GM21529 (cell line): Measurements from ENCODE around the gene ILDR1.
A peak's percentile ranks its signal among the peaks of the same experiment; 100 is the strongest.

Source experiments
- ATAC-seq: cut with Tn5 transposase; IDR thresholded peaks from one replicate; pipeline ENCODE4 v1.9.1; 2021; ENCODE audit not compliant: unreplicated experiment

ILDR1 gene

DNA sequence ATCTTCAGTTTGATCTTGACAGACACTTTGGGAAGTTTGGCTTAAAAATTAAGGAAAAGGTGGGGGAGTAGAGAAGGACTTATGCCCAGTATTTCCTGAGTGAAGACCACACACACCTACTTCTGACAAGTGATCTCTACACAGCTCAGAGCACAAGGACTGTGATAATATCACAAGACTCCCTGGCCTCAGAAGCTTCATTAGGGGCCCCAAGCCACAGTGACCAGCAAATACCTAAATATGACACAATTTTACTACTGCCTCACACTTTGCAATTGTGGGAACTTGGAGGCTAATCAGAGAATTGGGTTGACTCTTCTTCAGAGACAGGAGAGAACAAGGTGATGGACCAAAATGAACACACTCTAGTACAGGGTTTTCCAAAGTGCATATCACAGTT, 2.6 kb downstream of the ILDR1 start:
- no peak for ATAC-seq

DNA sequence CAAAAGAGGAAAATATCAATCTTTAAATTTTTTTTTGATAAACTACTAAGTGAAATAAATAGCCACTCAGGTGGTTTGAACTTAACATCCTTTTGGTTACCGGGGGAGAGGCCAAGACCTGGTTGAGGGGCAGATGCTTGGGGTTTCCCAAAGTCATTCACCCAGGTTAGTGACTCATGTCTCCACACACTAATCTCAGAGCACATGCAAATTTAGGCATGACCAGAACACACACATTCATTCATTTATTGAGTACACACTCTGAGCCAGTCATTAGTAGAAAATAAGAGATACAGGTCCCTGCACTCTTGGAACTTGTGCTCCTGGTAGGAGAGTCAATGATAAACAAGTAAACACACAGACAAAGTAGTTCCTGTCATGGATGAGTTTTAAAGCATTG, 7.3 kb downstream of the ILDR1 start:
- peak; percentile 78 for ATAC-seq

DNA sequence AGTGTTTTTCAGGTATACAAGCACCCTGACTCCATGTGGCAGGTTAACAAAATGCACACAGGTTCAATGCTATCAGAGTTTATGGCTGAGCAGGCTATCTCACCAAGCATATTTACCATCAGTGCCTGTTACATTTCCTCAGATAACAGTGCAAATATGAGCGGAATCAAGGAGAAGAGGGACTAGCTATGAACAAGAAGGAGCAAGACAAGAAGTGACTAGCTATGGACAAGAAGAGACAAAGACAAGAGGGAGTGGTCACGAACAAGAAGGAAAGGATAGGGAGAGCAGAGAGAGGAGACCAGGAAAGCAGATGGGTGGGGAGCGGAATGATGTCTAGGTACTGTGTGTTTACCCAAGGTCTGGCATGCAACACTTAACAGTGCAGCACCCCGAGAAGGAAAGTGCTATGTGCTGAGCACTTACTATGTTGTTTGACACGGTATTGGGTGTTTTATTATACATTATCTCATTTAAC, 8.6 kb downstream of the ILDR1 start:
- no peak for ATAC-seq

DNA sequence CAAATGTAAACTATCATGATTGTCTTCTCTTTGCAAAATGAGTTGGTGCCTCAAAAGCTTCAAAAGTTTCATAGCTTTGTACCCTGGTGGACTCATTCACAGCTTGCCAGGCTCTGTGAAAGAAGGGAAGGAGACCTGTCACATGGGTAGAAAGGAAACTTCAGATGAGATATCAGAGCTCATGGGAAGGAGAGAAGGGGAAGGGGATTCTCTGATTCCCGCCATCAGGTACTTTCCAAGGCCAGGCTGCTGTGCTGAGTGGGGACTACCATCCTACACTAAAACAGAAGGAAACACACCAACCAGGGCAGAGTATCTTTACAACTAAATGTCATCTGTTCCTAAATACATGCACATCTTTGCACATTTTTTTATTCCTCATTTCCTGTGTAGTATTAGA, 9.2 kb downstream of the ILDR1 start:
- ATAC-seq = no peak

DNA sequence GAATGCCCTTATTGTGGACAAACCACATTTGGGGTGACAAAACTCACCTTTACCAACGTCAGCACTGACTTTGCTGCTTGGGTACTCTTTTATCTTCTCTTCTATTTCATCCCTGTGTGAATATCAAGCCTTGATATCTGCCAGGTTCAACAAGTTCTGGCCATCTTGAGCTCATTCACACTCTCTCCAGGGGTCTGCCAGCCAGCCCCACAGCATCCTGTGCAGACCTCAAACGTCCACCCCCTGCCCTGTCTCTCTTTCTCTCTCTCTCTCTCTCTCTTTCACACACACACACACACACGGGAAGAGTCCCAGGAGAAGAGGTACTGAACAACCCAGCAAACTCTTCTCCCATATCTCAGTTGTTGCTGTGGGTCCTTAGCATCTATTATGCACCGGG, 10.7 kb downstream of the ILDR1 start:
- no peak for ATAC-seq

DNA sequence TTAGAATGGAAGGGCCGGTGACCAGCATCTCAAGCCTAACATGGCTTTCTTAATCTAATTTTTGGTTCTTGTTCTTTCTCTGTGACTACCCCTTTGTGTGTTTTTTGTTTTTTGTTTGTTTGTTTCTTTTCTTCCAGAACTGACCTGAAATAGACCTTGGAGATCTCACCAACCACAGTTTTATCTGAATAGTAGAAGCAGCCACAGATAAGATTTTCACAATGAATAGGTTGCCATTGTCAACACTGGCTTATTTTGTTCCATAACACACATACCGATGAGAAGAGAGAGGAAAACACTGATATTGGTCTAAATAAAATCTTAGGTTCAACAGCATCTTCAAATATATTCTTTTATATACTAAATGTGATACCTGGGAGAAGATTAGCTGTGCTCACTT, 11.5 kb downstream of the ILDR1 start:
- ATAC-seq = no peak

DNA sequence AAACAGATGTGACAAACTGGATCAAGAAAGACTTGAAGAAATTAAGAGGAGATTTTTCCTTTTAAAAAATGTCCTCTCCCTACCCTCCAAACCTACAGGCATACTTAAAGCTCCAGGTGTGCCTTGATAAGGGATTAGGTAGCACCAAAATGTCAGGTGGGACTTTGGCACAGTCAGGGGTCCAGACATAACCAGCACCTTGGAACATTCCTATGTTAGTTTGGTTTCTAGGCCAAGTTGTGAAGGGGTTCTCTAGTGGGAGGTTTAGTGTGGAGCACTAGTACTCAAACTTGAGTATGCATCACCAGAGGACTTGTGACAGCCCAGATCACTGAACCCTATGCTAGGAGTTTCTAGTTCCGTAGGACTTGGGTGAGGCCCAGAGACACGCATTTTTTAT, 13.9 kb downstream of the ILDR1 start:
- no peak for ATAC-seq

DNA sequence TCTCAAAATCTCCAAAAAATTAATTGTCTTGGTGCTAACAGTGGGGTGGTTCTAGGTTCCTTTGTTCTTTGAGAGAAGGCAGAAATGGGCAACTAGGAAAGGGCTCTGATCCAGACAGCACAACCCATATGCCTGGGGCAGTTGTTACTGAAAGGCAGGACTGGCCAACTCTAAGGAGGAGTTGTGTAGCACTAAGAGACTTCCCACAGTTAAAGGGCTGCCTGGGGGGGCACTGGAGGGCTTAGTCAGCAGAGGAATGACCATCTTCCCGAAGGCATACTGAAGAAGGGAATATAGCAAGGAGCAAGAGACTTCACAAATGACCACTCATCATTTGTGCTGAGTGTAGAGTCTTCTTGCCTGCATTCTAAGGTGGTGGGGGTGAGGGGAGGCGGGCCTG, 15.8 kb downstream of the ILDR1 start:
- no peak for ATAC-seq

DNA sequence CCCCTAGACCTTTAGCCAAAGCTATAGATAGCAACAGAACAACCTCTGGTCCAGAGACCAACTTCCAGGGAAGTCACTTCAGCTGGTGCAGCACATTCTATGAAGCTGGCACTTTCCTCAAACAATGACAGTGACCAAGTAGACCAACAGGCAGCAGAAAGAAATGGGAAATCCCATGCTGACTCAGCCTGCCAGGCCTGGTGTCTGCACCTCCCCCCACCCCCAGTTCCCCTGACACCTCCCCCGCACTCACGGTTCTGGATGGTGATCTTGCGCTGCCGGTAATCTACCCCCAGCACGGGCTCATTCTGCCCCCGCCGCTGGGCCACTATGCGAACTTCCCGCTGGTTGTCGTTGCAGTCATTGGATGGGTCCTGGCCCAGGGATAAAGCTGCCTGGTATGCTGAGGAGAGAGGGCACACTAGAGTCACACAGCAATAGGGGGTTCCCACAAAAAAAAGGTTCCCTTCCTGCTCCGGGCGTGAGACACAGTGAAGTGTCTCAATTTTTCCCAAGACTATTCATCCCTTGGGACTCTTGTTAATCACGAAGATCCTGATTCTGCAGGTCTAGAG, 17.0 kb downstream of the ILDR1 start:
- peak; percentile 44 for ATAC-seq

DNA sequence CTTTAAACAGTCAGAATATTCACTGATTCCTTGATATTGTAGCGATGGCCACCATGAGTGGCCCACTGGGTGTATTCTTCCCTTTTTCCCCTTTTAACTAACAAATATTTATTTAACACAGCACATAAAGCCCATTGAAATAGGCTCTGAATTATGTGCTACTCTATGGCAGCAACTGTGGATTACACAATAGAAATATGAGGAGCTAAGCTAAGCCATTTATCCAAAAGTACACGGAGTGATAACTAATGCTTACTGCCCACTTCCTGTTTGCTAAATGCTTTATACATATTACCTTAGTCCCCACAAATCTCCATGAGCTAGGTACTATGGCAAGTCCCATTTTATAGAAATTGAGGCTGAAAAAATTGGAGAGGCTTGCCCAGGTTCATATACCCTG, 17.9 kb downstream of the ILDR1 start:
- no peak for ATAC-seq

DNA sequence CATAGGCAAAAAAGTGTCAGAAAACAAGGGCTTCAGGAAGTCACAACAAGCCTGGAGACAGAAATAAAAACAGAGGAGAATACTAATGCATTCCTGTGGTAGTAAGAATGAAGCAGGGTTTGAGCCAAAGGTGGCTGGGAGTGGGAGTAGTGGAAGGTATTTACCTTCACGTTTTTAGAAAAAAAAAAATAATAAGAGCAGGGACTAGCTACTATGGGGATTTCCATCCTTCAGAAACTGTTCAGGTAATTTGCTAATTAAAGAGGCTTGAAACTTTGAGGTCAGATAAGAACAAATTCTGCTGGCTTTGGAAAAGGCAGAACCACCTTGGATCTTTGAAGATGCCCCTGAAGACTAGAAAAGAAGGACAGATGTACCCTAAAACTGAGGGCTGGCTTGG, 18.4 kb downstream of the ILDR1 start:
- ATAC-seq = no peak

DNA sequence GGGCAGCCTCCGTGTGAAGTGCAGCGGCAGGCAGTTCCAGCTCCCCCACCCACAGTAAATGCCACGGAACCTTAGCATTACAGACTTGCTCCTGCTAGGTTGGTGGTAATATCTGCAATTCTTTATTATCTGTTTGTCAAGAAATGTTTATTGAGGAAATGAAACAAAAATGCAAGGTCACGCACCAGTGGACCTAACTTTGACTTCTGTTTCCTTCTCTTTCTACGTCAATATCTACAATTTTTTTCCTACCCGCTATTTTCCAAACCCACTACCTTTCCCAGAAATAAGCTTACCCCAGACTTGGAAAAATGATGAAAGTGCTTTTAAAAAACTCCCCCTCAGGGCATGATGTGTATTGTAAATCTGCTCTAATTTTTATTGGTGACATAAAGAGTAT, 18.9 kb downstream of the ILDR1 start:
- ATAC-seq = no peak

DNA sequence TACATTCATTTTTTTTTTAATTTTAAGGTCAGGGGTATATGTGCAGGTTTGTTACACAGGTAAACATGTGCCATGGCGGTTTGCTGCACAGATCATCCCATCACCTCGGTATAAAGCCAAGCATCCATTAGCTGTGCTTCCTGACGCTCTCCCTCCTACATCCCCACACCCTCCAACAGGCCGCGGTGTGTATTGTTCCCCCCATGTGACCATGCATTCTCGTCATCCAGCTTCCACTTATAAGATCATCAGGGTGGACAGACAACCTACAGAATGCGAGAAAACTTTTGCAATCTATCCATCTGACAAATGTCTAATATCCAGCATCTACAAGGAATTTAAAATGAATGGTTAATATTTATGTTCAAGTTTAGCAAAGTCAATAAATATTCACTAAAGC, 19.4 kb downstream of the ILDR1 start:
- ATAC-seq = no peak

DNA sequence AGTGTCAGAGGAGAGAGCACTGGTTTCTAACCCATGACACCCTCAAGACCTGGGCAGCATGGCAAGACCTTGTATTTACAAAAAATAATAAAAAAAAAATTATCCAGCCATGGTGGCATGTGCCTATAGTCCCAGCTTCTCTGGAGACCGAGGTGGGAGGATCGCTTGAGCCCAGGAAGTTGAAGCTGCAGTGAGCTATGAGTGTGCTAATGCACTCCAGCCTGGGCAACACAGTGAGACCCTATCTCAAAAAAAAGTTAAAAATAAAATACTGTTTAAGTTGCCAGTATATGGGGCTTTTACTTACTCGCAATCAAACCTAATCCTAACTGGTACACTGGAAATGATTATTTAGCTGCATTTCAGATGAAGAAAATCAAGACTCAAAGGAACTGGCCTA, 20.2 kb downstream of the ILDR1 start:
- no peak for ATAC-seq

DNA sequence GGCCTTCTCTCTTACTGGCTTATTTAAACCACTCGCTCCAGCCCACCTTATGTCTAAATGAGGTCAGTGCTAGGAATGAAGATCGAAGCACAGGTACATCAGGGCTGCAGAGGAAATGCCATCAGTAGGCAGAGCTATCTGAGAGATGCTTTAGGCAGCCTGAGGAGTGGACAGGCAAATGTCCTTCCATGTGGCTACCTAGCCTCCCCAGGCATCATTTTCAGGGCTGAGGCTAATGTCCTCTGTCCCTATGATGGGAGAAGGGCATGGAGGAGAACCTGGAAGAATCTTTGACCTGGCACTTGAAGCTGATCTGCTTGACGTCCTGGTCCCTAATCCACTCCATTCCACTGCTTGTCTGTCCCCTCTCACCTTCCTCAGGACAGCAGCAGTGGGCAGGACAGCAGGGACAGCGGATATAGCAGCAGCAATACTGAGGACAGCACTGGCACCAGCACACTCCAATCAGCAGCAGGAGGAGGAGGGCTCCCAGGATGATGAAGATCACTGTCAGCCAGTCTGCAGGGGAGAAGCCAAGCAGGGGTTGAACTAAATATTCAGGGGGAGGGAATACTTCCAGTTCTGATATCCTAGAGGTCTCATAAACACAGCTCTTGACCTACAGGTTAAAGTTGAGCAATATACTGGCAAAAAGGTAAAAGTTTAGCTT, 21.0 kb downstream of the ILDR1 start:
- ATAC-seq = no peak

DNA sequence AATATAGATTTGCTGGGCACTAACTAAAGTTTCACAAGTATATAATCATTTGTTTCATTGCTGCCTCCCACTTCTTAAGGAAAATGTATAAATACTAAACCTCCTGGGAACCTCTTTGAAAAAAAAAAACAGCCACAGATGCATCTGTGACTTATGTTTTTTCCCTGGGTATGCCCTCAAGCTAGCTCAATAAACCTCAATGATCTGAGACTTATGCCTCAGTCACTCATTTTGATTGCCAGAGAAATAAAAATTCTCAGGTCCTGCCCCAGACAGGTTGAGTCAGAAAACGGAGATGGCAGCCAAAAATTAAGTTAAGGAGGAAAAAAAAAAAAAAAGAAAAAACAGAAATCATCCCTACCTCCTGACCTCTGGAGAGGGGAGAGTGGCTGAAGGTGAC, 22.1 kb downstream of the ILDR1 start:
- ATAC-seq = no peak

DNA sequence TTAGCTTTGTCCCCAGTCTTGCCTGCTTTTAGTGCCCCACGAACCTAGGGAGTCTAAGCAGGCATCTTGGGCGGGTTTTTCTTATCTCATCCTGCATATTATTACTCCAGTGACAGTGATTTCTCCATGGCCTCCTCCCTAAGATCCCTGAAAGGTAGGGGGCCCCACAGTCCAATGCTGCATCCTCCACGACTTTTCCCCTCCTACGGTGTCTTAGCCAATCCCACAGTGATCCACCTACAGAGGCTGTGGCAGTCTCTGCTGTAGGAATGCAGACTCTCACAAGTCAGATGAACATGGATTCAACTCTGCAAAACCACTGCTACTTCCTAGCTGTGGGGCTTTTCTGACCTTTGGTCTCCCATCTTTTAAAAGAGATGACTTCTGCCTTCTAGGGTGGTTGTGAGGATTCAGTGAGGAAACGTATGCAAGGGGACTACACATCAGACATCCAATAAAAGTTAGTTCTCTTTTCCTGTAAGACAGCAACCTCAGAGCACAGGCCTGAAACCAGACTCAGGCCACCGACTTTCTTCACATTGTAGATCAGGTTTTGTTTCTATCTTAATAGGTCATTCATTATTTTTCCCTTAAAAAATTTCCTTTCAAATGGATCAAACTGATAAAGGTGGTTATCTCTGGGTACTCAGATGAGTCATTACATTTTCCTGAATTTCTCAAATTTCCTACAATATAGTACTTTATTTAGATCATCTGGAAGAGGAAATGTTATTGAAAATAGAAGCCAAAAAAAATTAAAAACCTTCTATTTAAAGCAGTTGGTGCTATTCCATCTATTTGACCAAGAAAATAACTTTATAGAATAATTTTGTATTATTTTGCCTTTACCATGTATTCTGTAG, 23.2 kb downstream of the ILDR1 start:
- peak; percentile 29 for ATAC-seq

DNA sequence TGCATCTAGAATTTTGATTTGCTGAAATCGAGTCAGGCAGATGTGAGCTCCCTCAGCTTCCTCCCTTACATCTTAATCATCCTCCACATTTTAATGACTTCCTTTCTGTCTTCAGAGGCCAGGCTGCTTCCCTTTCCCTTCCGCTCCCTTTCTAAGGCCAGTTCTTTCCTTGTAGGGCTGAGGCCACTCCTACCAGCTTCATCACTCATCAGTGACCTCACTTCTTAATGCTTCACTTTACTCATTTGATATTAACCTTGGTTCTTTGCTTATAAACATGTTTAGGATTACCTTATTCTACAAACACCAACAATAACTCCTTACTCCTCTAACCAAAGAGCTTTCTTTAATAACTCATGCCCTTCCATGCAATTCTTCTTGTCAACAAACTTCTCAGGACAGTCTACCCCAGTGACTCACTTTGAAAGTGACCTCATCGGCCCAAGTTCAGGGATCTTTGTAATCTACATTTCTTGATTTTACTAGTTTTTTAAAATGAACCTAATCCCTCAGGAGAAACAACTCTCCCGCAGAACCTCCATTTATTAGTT, 23.9 kb downstream of the ILDR1 start:
- peak; percentile 34 for ATAC-seq

DNA sequence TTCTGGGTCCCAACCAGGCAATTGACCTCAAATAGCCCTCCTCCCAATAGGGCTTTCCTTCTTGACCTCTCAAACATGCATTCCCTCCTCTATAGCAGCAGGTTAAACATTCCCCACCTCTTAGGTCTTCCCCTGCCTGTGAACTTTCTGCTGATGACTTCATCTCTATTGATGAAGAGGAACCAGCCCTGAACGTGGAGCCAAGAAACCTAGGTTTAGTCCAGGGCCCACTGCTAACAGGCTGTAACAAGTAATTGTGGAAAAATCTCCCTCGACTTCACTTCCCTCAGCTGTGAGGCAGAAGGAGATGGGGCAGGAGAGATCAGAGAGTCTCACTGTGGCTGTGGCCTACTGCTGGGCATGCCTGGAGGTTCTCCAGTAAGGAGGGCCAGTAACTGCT, 24.7 kb downstream of the ILDR1 start:
- ATAC-seq = no peak

DNA sequence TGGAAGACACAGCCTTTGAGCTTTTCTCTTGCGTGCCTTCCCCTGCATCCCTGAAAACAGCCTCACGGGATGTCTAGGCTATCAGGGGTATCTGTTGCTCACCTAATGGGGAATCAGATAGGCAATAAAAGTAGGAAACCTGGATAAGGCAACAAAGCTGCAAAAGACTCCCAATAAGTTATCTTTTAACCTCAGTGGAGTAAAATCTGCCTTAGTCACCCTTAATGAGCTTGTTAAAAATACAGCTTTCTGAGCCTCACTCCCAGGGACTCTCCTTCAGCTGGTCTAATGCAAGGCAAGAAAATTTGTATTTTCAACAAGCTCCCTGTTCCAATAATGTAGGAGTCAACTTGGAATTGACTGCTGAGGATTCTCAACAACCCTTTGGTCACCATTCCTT, 25.6 kb downstream of the ILDR1 start:
- no peak for ATAC-seq

DNA sequence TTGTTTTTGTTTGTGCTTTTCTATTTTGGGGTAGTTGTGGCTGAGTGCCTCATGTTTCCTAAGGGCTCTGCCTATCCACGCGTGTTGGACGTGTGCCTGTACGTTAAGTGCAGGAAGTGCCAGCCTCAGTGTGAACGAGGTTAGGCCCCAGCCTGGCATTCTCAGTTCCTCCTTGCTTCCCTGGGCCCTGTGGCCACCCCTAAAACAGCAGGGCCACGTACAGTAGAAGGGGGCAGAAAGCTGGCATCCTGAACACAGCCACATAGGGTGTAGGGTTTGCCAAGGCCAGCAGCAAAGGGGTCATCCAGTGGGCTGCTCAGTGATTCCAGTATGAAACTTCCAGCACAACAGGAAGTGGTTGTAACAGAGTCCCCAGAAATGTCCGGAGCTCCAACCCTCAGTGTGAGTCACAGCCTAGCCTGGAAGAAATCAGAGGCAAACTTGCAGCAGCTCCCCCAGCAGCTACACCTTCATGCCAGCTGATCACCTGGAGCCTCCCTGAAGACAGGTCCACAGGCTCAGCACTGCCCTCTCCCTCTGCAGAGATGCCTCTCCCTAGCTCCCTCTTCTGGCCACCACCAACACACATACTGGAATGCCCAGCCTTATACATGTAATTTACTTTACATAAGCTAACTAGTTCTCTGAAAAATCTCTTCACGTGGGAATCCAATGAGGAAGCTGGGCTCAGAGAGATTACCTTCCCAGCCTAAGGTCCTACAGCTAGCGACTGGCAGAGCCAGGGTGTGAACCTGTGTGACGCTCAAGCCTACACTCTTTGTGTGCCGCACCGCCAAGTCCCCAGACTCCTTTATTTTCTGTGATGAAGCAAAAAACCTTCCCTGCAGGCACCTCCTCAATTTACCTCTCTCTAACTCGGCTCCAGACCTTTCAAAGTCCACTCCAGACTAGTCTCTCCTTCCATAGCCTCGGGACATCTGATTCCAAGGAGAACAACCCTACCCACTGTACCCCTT, 26.6 kb downstream of the ILDR1 start:
- ATAC-seq = no peak
